HepG2 (cell line): ENCODE data around the gene NANOGP8. TPM values are rescaled to one million over a fixed set of nuclear protein-coding genes. Genes with fewer than 3 reads are reported as not detected.

Experiments
- ATAC-seq: fragments of 200-7000 bp; cut with Tn5 transposase; 3 replicates; pipeline ENCODE4 v1.9.1; 2020; ENCODE audit warnings: mild to moderate bottlenecking, moderate library complexity
- BruUV-seq: library from RNA; stranded (reverse); fragments of 400-500 nt; replicated peaks from 2 replicates; lab custom pipeline; 2021; lab: Mats Ljungman, UMichigan
- CTCF ChIA-PET: fragments of 300-600 bp; formaldehyde crosslinking; extraction: SDS; loops from one replicate; lab custom pipeline; 2021; ENCODE audit warnings: low total read pairs, inconsistent platforms, low intra/inter-chr PET ratio; lab: Yijun Ruan, JAX
- POLR2A ChIA-PET: fragments of 350-600 bp; sonication (Branson Sonifier 250); formaldehyde crosslinking; loops from one replicate; lab custom pipeline; 2020; ENCODE audit warnings: antibody characterized with exemption, inconsistent platforms; lab: Yijun Ruan, JAX
- DNase-seq: peaks from one replicate; pipeline ENCODE4 v3.0.0-alpha.2; 2015; ENCODE audit warnings: low spot score
- FAIRE-seq: peaks from 3 replicates; lab custom pipeline; 2011; peaks lifted over from hg19 to GRCh38; lab: Jason Lieb, UNC
- H2AFZ ChIP-seq: one replicate; pipeline ENCODE4 v1.6.1; 2011; ENCODE audit warnings: low read length, inconsistent platforms
- H3K27ac ChIP-seq: fragments of 300-600 bp; 3 replicates; pipeline ENCODE4 v1.8.0; 2011; ENCODE audit warnings: mixed run types, mild to moderate bottlenecking, mixed read lengths, low read length, inconsistent platforms; ENCODE audit not compliant: insufficient read depth; ENCODE audit errors: extremely low read length
- H3K27me3 ChIP-seq, 2 experiments: fragments of 200-600 bp in 1 of 2; 2 replicates in 1 of 2; 3 replicates in 1 of 2; pipeline versions ENCODE4 v1.6.0 to v1.8.0; 2011; ENCODE audit warnings: low read length in 2 of 2, mild to moderate bottlenecking in 2 of 2, moderate library complexity in 2 of 2, inconsistent platforms in 1 of 2; ENCODE audit not compliant: insufficient read depth in 2 of 2, control insufficient read depth in 1 of 2
- H3K36me3 ChIP-seq, 2 experiments: fragments of 200-600 bp in 1 of 2; replicated peaks in 1 of 2; 2 replicates in 1 of 2; 3 replicates in 1 of 2; pipeline versions ENCODE4 v1.5.1 to v1.8.0; 2011; ENCODE audit warnings: low read length in 2 of 2, inconsistent platforms in 1 of 2; ENCODE audit not compliant: insufficient read depth in 2 of 2, control insufficient read depth in 1 of 2
- H3K4me1 ChIP-seq: 2 replicates; pipeline ENCODE4 v1.5.1; 2012; ENCODE audit warnings: low read length, inconsistent platforms; ENCODE audit not compliant: insufficient read depth
- H3K4me2 ChIP-seq: 2 replicates; pipeline ENCODE4 v1.6.0; 2011; ENCODE audit warnings: low read depth, low read length, inconsistent platforms
- H3K4me3 ChIP-seq, 3 experiments: fragments of 200-600 bp in 1 of 3; sonication (generic), shearing (Covaris generic) in 1 of 3; replicated peaks in 1 of 3; 2 replicates each; pipeline ENCODE4 v1.5.1; 2011 to 2016; ENCODE audit warnings: low read length in 3 of 3, inconsistent platforms in 2 of 3, low read depth in 2 of 3, mild to moderate bottlenecking in 2 of 3, control low read depth in 1 of 3, mixed read lengths in 1 of 3; ENCODE audit not compliant: insufficient read depth in 1 of 3
- H3K79me2 ChIP-seq: one replicate; pipeline ENCODE4 v1.6.1; 2011; ENCODE audit warnings: low read length, inconsistent platforms; ENCODE audit not compliant: insufficient read depth
- H3K9ac ChIP-seq: 2 replicates; pipeline ENCODE4 v1.6.0; 2011; ENCODE audit warnings: mild to moderate bottlenecking, low read depth, low read length, inconsistent platforms; ENCODE audit not compliant: insufficient read depth
- H3K9me3 ChIP-seq: 2 replicates; pipeline ENCODE4 v1.5.1; 2012; ENCODE audit warnings: mild to moderate bottlenecking, low read length
- H4K20me1 ChIP-seq: 2 replicates; pipeline ENCODE4 v1.6.0; 2011; ENCODE audit warnings: inconsistent platforms, mild to moderate bottlenecking, low read length, moderate library complexity; ENCODE audit not compliant: insufficient read depth
- IRX3 ChIP-seq: sonication (generic); formaldehyde crosslinking; IDR thresholded peaks from 2 replicates; pipeline ENCODE4 v1.8.1; 2023; ENCODE audit warnings: mild to moderate bottlenecking, low read depth, missing genetic modification reagents, borderline replicate concordance
- SALL2 ChIP-seq: sonication (generic); formaldehyde crosslinking; IDR thresholded peaks from 2 replicates; pipeline ENCODE4 v1.8.1; 2023; ENCODE audit warnings: mild to moderate bottlenecking, missing genetic modification reagents, inconsistent platforms
- TP53 ChIP-seq: sonication (generic); formaldehyde crosslinking; conservative IDR thresholded peaks from 2 replicates; pipeline ENCODE4 v1.4.0; 2020; ENCODE audit warnings: missing genetic modification reagents
- ZMYM4 ChIP-seq: sonication (generic); formaldehyde crosslinking; IDR thresholded peaks from 2 replicates; pipeline ENCODE4 v1.8.1; 2023; ENCODE audit warnings: mild to moderate bottlenecking, missing genetic modification reagents
- ZNF274 ChIP-seq: sonication (generic); formaldehyde crosslinking; IDR thresholded peaks from 2 replicates; pipeline ENCODE4 v1.5.1; 2020; ENCODE audit warnings: mild to moderate bottlenecking, missing genetic modification reagents
- ZNF275 ChIP-seq: sonication (generic); formaldehyde crosslinking; IDR thresholded peaks from 2 replicates; pipeline ENCODE4 v1.8.0; 2022; ENCODE audit warnings: missing genetic modification reagents, mild to moderate bottlenecking, inconsistent platforms, borderline replicate concordance
- WGBS: methylation state at CpG from one replicate; pipeline ENCODE4 v1.1.6; 2017; ENCODE audit warnings: low lambda C conversion rate; 5-methylcytosine and 5-hydroxymethylcytosine counted together
- in situ Hi-C: cut with HindIII; loops from 2 replicates; pipeline ENCODE4 v1.10.0; 2017; ENCODE audit warnings: low pct_unique_long_range_greater_than_20kb; ENCODE audit not compliant: extremely low pct_ligation_motif_present
- intact Hi-C: fragments of 100-400 bp; cut with micrococcal nuclease; formaldehyde crosslinking; loops from one replicate; pipeline ENCODE4 v1.10.0; 2022; ENCODE audit not compliant: unreplicated experiment
- polyA plus RNA-seq, 8 experiments: library from polyadenylated mRNA; depleted of rRNA in 3 of 8; stranded (reverse) in 7 of 8; unstranded in 1 of 8; fragments of >200 nt; fragmentation: Illumina TruSeq in 4 of 8; extraction: Trizol in 4 of 8; gene quantifications; 2 replicates each; pipeline versions ENCODE4 v1.2.1 to v1.2.3, GENCODE V29; 2011 to 2016; ENCODE audit warnings: low read depth in 4 of 8, missing spikeins in 1 of 8, mixed read lengths in 1 of 8; ENCODE audit not compliant: insufficient read depth in 1 of 8
- total RNA-seq, 5 experiments: library from RNA; depleted of rRNA; stranded (reverse); fragments of >200 nt; fragmentation: Illumina TruSeq; extraction: Trizol; gene quantifications; 2 replicates each; pipeline ENCODE4 v1.2.3, GENCODE V29; 2016; ENCODE audit warnings: low read depth in 1 of 5
- TF ChIP-seq, protein P1 (sequence below): sonication (generic); formaldehyde crosslinking; IDR thresholded peaks from 2 replicates; pipeline ENCODE4 v1.9.0; 2022; ENCODE audit warnings: low read depth, missing genetic modification reagents
- TF ChIP-seq, protein P2 (sequence below): sonication (generic); formaldehyde crosslinking; IDR thresholded peaks from 2 replicates; pipeline ENCODE4 v1.5.1; 2020; ENCODE audit warnings: mild to moderate bottlenecking, missing genetic modification reagents, moderate library complexity
- TF ChIP-seq, protein P3 (sequence below): sonication (generic); formaldehyde crosslinking; IDR thresholded peaks from 2 replicates; pipeline ENCODE4 v1.5.1; 2020; ENCODE audit warnings: missing genetic modification reagents, mild to moderate bottlenecking, borderline replicate concordance

Gene NANOGP8
- total and polyA plus RNA-seq, 2 of the 13 experiments (the other 11 are each of a cell fraction or from before 2014, with no cell fraction given) = 0.27 TPM; not detected in 1

GRCh38 chr15:35061161-35061824 is 23.8 kb downstream of the NANOGP8 start:
- no peaks in the 10 kb centered on the region for H3K9me3 ChIP-seq
- ATAC-seq (no peak), DNase-seq (no peak), FAIRE-seq (no peak)
- H4K20me1 ChIP-seq = no peaks in the 10 kb centered on the region; the same call in 1 of the 2 replicates
- H2AFZ ChIP-seq = no peak overlapping the region
- no peaks in the 10 kb centered on the region for H3K79me2 ChIP-seq
- in situ Hi-C loops = no loop called here
- H3K27ac ChIP-seq = no peak overlapping the region
- intact Hi-C loops = no loop called here
- POLR2A ChIA-PET = no interaction called here
- no peak overlapping the region for H3K9ac ChIP-seq
- 72% methylated on average over 13 of the region's 13 CpGs for WGBS
- CTCF ChIA-PET = no interaction called here
- no TSS peak for BruUV-seq
- H3K4me1 ChIP-seq = peaks cover 11% of the 10 kb centered on the region
- H3K4me3 ChIP-seq = no peak overlapping the region
- H3K36me3 ChIP-seq = no peaks in the 10 kb centered on the region
- H3K4me2 ChIP-seq = no peak overlapping the region
- no peaks in the 10 kb centered on the region for H3K27me3 ChIP-seq
- TF ChIP-seq, protein P1, sequence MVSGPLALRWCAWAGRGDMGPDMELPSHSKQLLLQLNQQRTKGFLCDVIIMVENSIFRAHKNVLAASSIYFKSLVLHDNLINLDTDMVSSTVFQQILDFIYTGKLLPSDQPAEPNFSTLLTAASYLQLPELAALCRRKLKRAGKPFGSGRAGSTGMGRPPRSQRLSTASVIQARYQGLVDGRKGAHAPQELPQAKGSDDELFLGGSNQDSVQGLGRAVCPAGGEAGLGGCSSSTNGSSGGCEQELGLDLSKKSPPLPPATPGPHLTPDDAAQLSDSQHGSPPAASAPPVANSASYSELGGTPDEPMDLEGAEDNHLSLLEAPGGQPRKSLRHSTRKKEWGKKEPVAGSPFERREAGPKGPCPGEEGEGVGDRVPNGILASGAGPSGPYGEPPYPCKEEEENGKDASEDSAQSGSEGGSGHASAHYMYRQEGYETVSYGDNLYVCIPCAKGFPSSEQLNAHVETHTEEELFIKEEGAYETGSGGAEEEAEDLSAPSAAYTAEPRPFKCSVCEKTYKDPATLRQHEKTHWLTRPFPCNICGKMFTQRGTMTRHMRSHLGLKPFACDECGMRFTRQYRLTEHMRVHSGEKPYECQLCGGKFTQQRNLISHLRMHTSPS (CRISPR knock-in tag) = no peak
- TF ChIP-seq SALL2 (CRISPR knock-in tag) = no peak
- no peak for TF ChIP-seq IRX3 (CRISPR knock-in tag)
- TF ChIP-seq, protein P2, sequence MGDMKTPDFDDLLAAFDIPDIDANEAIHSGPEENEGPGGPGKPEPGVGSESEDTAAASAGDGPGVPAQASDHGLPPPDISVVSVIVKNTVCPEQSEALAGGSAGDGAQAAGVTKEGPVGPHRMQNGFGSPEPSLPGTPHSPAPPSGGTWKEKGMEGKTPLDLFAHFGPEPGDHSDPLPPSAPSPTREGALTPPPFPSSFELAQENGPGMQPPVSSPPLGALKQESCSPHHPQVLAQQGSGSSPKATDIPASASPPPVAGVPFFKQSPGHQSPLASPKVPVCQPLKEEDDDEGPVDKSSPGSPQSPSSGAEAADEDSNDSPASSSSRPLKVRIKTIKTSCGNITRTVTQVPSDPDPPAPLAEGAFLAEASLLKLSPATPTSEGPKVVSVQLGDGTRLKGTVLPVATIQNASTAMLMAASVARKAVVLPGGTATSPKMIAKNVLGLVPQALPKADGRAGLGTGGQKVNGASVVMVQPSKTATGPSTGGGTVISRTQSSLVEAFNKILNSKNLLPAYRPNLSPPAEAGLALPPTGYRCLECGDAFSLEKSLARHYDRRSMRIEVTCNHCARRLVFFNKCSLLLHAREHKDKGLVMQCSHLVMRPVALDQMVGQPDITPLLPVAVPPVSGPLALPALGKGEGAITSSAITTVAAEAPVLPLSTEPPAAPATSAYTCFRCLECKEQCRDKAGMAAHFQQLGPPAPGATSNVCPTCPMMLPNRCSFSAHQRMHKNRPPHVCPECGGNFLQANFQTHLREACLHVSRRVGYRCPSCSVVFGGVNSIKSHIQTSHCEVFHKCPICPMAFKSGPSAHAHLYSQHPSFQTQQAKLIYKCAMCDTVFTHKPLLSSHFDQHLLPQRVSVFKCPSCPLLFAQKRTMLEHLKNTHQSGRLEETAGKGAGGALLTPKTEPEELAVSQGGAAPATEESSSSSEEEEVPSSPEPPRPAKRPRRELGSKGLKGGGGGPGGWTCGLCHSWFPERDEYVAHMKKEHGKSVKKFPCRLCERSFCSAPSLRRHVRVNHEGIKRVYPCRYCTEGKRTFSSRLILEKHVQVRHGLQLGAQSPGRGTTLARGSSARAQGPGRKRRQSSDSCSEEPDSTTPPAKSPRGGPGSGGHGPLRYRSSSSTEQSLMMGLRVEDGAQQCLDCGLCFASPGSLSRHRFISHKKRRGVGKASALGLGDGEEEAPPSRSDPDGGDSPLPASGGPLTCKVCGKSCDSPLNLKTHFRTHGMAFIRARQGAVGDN (CRISPR knock-in tag) = no peak
- TF ChIP-seq ZNF274 (CRISPR knock-in tag) = no peak
- no peak for TF ChIP-seq ZNF275 (CRISPR knock-in tag)
- no peak for TF ChIP-seq ZMYM4
- TF ChIP-seq TP53 (CRISPR knock-in tag) = no peak
- TF ChIP-seq, protein P3, sequence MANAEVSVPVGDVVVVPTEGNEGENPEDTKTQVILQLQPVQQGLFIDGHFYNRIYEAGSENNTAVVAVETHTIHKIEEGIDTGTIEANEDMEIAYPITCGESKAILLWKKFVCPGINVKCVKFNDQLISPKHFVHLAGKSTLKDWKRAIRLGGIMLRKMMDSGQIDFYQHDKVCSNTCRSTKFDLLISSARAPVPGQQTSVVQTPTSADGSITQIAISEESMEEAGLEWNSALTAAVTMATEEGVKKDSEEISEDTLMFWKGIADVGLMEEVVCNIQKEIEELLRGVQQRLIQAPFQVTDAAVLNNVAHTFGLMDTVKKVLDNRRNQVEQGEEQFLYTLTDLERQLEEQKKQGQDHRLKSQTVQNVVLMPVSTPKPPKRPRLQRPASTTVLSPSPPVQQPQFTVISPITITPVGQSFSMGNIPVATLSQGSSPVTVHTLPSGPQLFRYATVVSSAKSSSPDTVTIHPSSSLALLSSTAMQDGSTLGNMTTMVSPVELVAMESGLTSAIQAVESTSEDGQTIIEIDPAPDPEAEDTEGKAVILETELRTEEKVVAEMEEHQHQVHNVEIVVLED (CRISPR knock-in tag) = no peak
